ENCODE measurements around the gene HSPA12A.

Gene HSPA12A

DNA sequence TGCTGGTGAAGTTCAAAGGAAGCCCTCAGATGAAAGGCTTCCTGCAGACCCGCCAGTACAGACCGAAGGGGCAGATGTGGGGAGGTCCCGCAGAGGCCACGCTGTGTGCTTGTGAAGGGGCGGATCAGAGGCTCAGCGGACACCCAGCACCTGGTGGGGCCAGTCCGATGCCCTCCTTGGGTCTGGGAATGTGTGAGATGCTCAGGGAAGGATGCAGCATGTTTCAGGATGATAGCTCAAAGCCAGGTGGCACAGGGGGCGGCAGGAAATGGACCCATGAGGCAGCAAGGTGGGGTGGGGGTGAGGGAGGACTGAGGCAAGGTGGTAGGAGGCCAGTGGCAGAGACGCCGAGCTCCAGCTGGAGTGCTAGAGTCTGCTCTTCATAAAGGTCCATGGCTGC is 27.9 kb upstream of the HSPA12A start:
- no peak for DNase-seq

DNA sequence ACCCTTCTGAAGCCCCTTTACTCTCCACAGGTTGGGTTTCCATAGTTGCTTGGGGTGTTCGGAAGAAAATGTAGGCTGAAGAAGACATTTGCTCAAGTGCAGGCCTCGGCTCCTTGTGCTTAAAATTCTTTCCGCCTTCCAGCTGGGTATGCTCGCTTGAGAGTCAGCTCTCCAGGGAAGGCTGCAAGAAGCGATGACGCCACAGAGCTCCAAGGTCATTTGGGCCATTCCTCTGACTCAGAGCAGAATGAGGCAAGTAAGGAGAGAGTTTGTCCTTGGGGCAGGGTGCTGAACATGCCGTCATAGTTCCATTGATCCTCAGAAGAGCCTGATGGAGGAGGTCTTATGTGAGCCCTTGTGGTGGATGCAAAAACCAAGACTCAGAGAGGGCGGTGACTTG is 27.4 kb upstream of the HSPA12A start:
- DNase-seq: no peak

DNA sequence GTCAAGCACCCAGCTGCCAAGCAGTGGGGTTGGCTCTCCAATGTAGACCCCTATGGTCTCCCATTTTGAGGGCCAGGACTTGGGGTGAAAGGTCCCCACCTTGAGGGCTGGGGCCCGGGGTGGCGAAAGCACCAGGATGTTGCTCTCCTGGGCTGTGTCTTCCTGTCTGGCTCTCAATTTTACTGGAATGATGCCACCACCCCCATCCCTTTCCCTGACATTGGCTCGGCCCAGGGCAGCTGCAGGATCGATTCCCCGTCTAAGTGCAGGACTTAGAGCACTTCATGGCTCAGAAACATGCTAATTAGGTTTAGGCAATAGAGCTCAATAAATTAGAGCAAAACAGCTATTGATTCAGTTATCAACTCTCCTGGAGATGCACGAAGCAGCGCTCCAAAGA is 27.0 kb upstream of the HSPA12A start:
- no peak for DNase-seq

DNA sequence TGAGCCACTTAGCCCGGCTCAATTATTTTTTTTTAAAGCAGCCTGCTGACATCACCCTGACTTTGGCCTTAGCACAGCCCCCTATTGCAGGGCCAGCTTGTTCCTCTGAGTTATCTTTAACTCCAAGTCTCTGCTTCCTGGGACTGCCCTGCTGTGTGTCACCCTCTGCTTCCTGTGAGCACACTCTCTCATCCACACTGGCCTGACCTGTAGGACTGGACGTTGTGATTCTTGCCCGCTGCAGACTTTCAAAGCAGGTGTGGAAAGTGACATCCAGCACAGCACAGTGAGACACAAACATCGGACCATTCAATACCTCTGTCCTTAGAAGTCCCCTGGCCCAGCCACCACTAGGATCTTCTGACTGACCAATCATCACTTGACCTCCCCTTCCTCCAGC is 26.4 kb upstream of the HSPA12A start:
- DNase-seq: no peak

DNA sequence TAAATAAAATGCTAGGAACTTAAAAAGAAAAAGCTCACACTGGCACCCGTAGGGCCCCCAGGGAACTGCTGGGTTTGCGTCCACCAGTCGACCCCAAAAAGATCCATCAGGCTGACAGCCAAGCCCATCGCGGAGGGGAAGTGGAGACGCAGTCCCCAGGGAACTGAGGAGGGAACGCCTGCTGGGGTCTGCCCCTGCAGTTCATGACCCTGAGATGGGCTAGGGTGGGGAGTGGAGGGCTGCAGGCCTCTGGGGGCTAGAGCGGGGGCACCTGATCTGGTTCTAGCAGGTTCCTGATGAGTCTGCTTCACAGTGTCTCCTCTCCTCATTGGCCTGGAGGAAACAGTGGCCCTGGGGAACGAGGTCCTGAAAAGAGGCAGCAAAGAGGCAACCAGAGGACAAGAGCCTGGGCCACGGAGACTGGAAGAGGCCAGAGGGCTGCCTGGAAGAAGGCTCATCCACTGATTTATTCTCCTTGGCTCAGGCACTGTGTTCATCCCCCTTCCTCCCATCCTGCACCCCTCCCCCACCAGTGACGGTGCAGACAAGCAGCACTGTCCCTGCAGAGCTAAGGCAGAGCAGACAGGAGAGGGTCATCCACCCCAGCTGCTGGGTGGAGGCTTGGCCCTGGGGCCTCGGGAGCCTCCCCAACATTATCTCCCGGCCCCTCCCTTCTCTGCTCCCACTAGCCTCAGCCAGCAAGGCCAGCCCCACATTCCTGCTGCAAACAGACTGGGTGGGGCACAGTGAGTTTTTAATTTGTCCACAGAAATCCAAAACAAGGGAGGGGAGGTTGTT is 24.7 kb upstream of the HSPA12A start:
- no peak for DNase-seq

DNA sequence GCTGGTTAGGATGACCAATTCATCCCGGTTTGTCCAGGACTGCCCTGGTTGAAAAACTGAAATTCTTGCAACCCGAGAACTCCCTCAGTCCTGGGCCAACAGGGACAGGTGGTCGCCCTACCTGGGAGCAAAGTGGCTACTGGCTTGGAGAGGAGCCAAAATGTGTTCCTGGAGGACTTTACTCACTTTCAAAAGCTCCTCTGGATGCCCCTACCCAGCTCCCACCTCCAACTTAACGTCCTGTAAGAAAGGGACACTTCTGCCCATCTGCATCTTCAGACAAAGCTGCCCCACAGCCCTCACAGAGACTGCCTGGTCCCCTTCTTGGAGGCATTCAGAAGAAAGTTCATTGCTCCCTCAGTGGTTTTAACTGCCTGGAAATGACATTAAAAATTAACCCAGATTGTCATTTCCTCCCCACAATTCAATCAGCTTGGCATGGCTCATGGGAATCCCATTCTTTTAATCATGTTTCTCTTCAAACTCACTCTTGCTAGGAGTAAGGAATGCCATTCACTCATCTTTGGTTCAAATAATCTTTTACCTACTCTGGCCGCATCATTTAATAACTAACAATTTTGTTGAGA is 24.0 kb upstream of the HSPA12A start:
- no peak for DNase-seq

DNA sequence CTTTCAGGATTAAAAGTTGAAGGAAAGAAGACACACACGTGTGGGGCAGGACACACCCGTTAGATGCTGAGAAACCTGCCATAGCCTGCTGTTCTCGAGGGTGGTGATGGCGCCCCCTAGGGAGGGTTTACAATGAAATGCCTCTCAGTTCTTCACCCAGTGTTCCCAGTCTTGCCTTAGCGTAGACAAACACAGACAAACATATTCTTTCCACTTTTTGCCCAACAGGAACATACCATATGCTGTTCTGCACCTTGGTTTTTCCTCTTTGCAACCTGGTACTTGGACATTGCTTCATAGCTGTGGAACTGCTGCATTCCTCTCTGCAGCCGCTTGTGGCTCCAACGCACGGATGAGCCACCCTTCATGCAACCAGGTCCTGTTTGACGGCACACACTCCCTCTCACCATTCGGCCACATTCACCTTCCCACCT is 23.3 kb upstream of the HSPA12A start:
- DNase-seq: no peak

DNA sequence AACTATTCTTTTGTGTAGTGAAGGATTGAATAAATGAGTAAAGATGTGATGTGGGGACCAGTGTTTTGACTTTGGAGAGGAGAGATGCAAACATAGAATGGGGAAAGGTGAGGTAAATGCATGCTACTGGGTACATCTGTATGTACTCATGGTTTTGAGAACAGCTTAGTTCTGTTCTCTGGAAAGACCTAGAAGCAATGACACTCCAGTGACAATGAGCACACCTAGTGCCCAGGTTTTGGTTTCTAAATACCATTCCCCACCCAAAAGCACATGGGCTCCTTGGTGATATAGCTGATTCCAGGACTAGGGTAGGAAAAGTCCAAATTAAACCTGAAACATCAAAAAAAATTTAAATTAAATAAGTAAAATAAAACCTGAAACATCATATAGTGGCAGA is 22.6 kb upstream of the HSPA12A start:
- no peak for DNase-seq

DNA sequence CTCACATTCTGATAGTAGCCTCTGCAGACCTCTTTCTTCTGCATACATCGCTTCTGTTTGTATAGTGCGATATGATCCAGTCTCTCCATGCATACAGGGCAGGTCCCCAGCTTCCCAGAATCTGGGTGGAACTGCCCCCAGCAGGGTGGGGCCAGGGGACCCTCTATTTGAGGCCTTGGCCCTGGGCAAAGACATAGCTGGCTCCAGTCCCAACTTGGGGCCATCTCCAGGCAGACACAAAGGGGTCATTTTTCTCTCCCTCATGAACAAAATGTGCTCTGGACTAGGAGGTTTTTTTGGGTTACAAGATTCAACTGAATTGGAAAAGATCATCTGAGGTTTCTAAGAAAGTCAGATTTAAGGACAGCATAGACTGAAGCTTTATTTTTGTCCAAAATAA is 21.1 kb upstream of the HSPA12A start:
- no peak for DNase-seq

DNA sequence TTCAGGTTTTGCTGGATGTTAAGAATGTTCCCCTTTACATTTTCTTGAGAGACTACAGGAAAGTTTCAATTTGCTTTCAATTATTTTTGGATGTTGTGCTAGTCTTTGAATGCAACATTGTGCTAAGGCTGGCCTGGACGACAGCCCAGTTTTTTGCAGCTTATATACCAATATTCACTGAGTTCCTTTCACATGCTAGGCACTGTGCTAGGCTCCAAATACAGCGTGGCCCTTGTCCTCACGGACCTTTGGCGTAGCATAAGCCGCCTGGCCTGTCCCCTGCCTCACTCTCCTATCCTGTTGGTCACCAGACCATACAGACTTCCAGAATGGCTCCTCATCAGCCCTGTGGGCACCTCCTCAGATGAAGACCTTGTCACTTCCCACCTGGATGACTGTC is 19.5 kb upstream of the HSPA12A start:
- no peak for DNase-seq

DNA sequence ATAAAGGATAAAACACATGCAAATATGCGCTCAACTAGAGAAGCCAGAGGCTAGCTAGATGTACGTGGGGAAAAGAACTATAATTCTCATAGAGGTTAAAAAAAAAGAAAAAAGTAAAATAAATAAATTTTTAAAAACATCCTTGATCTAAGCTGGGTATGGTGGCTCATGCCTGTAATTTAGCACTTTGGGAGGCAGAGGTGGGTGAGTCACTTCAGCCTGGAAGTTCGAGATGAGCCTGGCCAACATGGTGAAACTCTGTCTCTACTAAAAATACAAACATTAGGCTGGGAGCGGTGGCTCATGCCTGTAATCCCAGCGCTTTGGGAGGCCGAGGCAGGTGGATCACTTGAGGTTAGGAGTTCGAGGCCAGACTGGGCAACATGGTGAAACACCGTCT is 18.6 kb upstream of the HSPA12A start:
- no peak for DNase-seq

DNA sequence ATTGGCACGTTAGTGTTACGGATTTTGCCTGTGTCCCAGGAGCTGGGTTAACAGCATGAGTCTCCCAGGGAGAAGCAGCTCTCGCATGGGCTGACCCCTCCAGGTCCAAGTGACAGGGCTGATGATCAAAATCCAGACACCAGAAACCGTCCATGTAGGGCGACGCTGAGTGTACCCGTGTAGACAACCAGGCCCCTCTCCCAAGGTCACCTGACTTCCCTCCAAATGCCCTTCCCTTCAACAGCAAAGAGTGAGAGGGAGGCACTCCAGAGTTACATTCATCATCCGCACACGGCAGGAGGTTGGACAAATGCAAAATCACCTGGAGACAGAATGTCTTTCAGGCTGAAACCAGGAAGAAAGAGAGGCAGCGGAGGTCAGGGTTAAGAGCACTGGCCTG is 14.9 kb upstream of the HSPA12A start:
- DNase-seq: no peak

DNA sequence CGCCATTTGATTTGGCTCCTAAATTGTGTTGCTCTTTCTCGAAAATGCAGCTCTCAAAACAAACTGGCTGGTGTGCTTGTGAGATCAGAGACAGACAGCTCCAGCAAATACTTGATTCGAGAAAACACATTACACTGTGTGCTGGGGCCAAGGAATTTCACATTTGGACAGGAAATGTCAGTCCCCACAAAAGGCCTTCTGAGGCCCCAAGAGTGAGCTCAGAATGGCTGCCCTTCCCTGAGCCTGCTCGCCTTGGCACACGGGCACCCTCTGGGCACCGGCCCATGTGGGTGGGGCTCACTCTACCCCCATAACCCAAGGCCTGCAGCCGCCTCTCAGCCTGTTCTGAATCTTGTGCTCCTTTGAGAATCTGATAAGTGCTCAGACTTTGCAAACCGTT is 13.9 kb upstream of the HSPA12A start:
- DNase-seq: no peak

DNA sequence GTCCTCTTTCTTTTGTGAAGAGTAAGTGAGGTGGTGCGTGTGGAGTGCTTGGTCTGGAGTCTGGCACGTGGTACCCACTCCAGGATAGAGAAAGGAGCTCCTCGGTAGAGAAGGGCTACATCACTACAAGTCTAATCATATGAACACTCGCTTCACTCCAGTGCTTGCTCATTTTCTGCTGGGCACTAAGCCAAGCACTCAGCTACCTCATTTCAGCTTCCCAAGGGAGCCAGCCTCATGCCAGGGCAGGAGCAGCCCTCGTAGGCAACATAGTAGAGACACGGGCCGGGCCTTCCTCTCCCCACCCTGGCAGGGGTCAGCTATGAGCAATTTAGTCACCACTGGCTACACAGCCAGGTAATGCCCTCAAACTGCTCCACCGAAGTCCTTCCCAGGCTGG is 11.4 kb upstream of the HSPA12A start:
- no peak for DNase-seq

DNA sequence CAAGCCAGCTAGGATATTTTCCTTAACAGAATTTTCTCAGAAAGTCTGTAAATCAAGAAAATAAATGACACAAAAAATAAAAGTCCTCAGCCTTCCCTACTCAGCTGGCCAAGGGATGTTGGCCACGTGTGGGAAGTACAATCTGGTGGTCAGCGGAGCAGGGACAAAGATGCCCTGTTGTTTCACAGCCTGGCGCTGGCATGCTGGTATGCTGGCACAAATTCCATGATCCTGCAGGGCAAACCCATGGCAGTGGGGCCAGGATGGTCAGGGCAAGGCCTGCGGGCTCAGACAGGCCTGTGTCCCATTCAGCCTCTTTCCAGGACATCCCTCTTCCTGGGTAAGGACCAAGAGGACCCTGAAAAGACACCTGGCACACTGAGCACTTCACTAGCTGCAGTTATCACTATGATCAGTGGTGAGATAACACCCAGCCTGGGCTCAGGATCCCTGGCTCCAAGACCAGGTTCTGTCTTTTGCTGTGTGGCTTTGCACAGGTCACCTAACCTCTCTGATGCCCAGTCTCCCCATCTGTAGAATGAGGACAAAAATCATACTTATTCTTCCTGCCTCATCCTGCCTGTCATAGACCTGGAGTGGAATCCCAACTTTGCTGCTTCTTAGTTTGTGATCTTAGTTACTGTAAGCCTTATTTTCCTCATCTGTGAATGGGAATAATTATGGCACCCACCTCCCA is 10.8 kb upstream of the HSPA12A start:
- no peak for DNase-seq

DNA sequence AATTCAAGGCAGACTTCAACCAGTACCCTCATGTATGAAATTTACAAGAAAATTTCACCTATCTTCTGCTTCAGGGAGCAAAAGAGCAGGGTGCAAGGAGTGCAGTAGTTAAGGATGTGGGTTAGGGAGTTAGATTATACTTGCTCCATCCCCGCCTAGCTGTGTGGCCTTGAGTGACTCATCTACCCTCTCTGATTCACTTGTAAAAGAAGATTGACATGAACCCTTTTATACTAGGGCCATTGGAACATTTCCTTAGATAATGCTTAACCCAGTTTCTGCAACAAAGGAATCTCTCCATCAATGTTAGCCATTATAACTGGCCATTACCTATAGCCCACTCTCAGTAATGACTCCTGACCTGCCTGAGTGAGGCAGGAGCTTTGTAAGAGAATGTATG is 10.2 kb upstream of the HSPA12A start:
- no peak for DNase-seq

DNA sequence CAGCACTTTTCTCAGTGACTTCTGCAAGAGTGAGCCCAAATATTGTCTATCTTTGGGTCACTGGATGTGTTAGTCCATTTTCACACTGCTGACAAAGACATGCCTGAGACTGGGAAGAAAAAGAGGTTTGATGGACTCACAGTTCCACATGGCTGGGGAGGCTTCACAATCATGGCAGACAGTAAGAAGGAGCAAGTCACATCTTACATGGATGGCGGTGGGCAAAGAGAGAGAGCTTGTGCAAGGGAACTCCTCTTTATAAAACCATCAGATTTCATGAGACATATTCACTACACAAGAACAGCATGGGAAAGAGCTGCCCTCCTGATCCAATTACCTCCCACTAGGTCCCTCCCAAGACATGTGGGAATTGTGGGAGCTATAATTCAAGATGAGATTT is 6.1 kb upstream of the HSPA12A start:
- DNase-seq: no peak

DNA sequence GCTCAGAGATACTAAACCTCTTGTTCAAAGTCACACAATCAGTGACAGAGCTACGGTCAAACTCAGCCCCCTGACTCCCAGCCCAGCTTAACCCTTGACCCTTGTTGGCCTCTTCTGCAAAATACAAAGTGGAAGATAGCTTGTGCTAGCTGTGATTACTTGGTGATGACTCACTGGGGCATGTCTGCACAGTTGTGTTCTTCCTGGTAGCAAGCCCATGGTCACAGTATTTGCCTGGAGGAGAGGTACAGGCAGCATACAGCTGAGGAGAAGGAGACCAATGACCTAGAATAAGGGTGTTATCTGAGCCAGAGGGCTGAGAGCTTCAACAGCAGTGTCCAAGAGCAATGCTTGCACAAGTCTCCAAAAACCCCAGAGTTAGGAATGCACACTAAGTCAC is 5.7 kb upstream of the HSPA12A start:
- DNase-seq: peak; percentile 74

DNA sequence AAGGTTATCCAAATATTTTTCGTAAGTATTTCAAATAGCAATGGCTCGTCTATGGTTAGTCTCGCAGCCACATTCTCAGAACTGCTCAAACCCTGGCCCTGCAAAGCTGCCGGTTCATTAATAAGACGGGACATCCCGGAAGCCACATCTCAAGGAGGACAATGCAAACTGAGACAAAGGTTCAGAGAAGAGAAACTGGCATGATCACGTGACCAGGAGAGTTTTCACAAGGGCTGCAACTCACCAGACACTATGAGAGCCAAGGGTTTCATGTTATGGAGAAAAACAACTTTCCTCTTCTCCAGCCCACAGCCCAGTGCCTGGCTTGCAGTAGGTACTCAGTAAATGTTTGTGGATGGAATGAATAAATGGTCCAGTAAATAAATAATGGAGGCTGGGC is 5.0 kb upstream of the HSPA12A start:
- no peak for DNase-seq

DNA sequence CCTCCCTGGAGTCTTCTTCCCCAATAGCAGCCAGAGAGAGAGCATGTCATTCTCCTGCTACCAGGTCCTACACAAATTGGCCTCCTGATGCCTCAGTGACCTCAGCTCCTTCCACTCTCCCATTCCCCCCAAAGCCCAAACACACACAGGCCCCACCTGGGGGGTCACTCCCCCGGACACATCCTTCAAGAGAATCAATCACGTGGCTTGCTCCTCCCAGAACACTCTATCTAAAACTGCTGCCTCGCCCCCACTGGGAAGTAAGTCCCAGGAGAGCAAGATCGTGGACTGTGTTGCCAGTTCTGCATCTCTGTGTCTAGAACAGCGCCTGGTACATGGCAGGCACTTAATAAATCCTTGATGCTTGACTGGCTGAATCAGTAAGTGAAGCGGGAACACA is 2.5 kb upstream of the HSPA12A start:
- no peak for DNase-seq

DNA sequence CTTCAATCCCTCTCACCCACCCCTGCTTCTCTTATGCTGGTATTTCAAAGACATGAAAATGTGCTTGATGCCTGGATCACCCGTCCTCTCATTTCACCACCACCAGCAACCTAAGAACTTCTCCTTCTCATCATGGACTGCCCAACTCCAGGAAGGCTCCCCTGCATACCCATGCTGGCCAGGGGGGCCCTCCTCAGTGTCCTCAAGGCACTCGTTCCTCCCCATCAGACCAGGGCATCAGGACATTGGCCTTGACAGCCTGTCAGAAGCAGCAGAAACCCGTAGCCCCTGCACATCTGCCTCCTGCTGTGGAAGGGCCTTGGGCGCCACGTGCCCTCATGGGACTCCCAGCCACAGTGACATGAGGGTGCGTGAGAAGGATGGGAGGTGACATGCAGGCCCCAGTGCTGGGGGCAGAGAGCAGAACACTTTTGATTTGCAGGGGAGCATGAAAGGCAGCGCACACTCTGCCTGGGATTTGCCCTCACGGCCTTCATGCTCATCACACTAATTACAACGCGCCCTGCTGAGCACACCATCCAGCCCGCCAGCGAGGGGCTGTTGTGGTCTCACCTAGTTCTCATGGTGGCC is 1.9 kb upstream of the HSPA12A start:
- DNase-seq: no peak

DNA sequence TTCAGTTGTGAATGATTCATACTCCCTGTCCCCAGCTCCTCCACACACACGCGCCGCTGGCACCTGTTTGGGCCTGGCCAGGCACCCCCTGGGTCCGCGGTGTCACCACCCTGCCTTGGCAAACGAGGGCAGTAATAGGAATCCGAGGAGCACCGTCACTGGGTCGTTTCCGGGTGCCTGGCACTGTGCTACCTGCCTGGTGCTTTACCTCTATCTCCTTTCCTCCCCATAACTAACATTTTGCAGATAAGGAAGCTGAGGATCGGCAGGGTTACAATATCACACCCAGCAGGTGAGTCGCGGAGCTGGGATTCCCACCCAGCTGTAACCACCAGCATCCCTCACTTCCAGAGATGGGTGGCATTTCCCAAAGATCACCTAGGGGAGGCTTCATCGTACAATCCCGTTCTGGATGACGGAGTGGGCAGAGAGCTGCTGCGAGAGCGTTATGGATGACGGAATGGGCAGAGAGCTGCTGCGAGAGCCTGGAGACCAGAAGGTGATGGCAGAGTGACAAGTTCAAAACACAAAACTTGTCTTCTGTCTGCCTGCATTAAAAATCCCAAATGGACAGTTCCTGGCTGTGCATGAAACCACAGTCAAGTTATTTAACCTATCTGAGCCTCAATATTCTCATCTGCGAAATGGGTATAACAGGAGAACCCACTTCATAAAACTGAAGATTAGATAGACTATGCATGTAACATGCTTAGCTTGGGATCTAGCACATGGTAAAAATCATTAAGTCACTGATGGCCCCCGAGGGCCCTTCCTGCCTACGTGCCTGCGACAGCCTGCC is 1.1 kb upstream of the HSPA12A start:
- no peak for DNase-seq

All from islet precursor cell (in vitro differentiated cells).